A673 (cell line): Measurements from ENCODE around the gene SLC44A1. TPM values are rescaled to one million over a fixed set of nuclear protein-coding genes. Genes with fewer than 3 reads are reported as not detected.

Source experiments
- BruUV-seq: library from RNA; stranded (reverse); fragments of 400-500 nt; replicated peaks from 2 replicates; lab custom pipeline; 2021; lab: Mats Ljungman, UMichigan
- CTCF ChIA-PET: fragments of 300-600 bp; sonication (Branson Sonifier 250); formaldehyde crosslinking; loops from one replicate; lab custom pipeline; 2022; ENCODE audit warnings: antibody characterized with exemption; lab: Charles Lee
- POLR2A ChIA-PET: fragments of 300-600 bp; sonication (Branson Sonifier 250); formaldehyde crosslinking; loops from one replicate; lab custom pipeline; 2022; ENCODE audit warnings: antibody characterized with exemption; ENCODE audit not compliant: low non-redundant PET; lab: Charles Lee
- DNase-seq: peaks from one replicate; pipeline ENCODE4 v3.0.0-alpha.2; 2015; ENCODE audit warnings: low spot score
- H3K27ac ChIP-seq: fragments of 200-600 bp; sonication (generic); 2 replicates; pipeline ENCODE4 v1.5.1; 2016; ENCODE audit warnings: mixed run types, low read depth, mild to moderate bottlenecking, mixed read lengths, antibody characterized with exemption, low read length; ENCODE audit not compliant: poor library complexity, severe bottlenecking
- H3K27me3 ChIP-seq: fragments of 200-600 bp; sonication (generic); replicated peaks from 2 replicates; pipeline ENCODE4 v1.6.1; 2017; ENCODE audit warnings: mixed run types, low read depth, mild to moderate bottlenecking, mixed read lengths, antibody characterized with exemption, low read length; ENCODE audit not compliant: insufficient read depth, poor library complexity
- H3K36me3 ChIP-seq: fragments of 200-600 bp; sonication (generic); 2 replicates; pipeline ENCODE4 v1.6.1; 2016; ENCODE audit warnings: mixed run types, mild to moderate bottlenecking, mixed read lengths, antibody characterized with exemption, low read length; ENCODE audit not compliant: insufficient read depth, poor library complexity, severe bottlenecking
- H3K4me1 ChIP-seq: fragments of 200-600 bp; sonication (generic); 2 replicates; pipeline ENCODE4 v1.6.1; 2017; ENCODE audit warnings: mixed run types, mild to moderate bottlenecking, mixed read lengths, antibody characterized with exemption, low read length; ENCODE audit not compliant: insufficient read depth, poor library complexity, severe bottlenecking
- H3K4me3 ChIP-seq: fragments of 200-600 bp; sonication (generic); 2 replicates; pipeline ENCODE4 v1.5.1; 2016; ENCODE audit warnings: low read depth, mixed run types, mild to moderate bottlenecking, mixed read lengths, low read length; ENCODE audit not compliant: poor library complexity, severe bottlenecking
- H3K9me3 ChIP-seq: fragments of 200-600 bp; sonication (generic); 2 replicates; pipeline ENCODE4 v1.6.1; 2016; ENCODE audit warnings: mixed run types, low read depth, mild to moderate bottlenecking, mixed read lengths, antibody characterized with exemption, low read length; ENCODE audit not compliant: poor library complexity, severe bottlenecking
- CTCF ChIP-seq: fragments of 300-800, 200-600 bp; sonication (generic); conservative IDR thresholded peaks from 2 replicates; pipeline ENCODE4 v1.5.1; 2017; ENCODE audit warnings: low read depth, mild to moderate bottlenecking, antibody characterized with exemption, low read length, moderate library complexity, mixed read lengths
- EZH2 ChIP-seq: fragments of 200-600 bp; sonication (generic); IDR thresholded peaks from 2 replicates; pipeline ENCODE4 v1.6.1; 2017; ENCODE audit warnings: borderline replicate concordance, low read depth, mild to moderate bottlenecking, mixed read lengths, antibody characterized with exemption, low read length; ENCODE audit not compliant: poor library complexity, severe bottlenecking
- intact Hi-C: fragments of 100-400 bp; cut with micrococcal nuclease; formaldehyde crosslinking; loops from one replicate; pipeline ENCODE4 v1.10.0; 2022; ENCODE audit not compliant: unreplicated experiment
- total RNA-seq: library from RNA; stranded (reverse); gene quantifications from 2 replicates; pipeline ENCODE4 v1.2.3, GENCODE V29; 2021

The SLC44A1 gene
- total RNA-seq, 1 experiment from 2014 or later, result 11.9 TPM

- no peaks in the 10 kb centered on the region for H3K4me1 ChIP-seq
- ChIA-PET CTCF (no interaction called here), POLR2A (no interaction called here)
- TF ChIP-seq EZH2 (no peak), CTCF (no peak)
- H3K9me3 ChIP-seq, result no peaks in the 10 kb centered on the region
- no TSS peak for BruUV-seq
- DNase-seq, result no peak
- H3K4me3 ChIP-seq, result no peak overlapping the region
- H3K27ac ChIP-seq, result no peak overlapping the region
- H3K27me3 ChIP-seq, result no peaks in the 10 kb centered on the region
- intact Hi-C loops, result no loop called here
- H3K36me3 ChIP-seq, result no peaks in the 10 kb centered on the region
Observed at GRCh38 chr9:105275111-105275510, 30.7 kb downstream of the SLC44A1 start.

DNA sequence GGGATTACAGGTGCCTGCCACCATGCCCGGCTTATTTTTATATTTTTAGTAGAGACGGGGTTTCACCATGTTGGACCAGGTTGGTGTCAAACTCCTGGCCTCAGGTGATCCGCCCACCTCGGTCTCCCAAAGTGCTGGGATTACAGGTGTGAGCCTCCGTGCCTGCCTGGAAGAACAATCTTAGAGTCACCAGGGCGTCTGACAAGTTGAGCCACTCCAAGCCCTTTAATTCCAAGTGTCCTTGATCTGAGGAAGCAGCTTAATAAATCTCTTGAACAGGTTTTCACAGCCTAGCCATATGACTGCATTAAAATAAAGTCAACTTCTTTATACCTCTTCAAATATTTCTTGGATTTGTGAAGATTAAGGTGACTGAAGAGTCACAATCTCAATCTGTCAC is 31.5 kb downstream of the SLC44A1 start:
- H3K4me1 ChIP-seq, result no peaks in the 10 kb centered on the region
- no TSS peak for BruUV-seq
- H3K4me3 ChIP-seq, result no peak overlapping the region
- TF ChIP-seq EZH2 (no peak), CTCF (no peak)
- ChIA-PET POLR2A (no interaction called here), CTCF (no interaction called here)
- no peaks in the 10 kb centered on the region for H3K27me3 ChIP-seq
- no peaks in the 10 kb centered on the region for H3K36me3 ChIP-seq
- DNase-seq, result no peak
- H3K9me3 ChIP-seq, result no peaks in the 10 kb centered on the region
- intact Hi-C loops, result no loop called here
- no peak overlapping the region for H3K27ac ChIP-seq

DNA sequence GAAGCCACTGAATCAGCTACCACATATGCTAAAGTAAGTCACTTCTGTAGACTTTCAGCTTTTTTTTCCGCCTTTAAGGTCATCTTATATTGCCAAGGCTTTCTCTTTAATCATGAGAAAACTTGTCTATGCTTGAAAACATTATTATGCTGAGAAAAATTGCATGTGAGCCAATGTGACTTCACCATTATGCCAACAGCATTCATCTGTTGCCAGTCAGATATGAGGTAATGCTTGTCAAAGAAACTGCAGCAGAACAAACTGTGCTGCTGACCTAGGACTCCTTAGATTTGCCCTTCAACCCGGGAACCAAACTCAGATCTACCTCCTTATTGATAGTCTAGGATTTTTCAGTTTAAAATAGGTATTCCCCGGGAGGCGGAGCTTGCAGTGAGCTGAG is 34.3 kb downstream of the SLC44A1 start:
- no peaks in the 10 kb centered on the region for H3K27me3 ChIP-seq
- no peak overlapping the region for H3K4me3 ChIP-seq
- H3K27ac ChIP-seq, result no peak overlapping the region
- CTCF ChIA-PET, result no interaction called here
- H3K4me1 ChIP-seq, result no peaks in the 10 kb centered on the region
- no TSS peak for BruUV-seq
- no peaks in the 10 kb centered on the region for H3K9me3 ChIP-seq
- H3K36me3 ChIP-seq, result no peaks in the 10 kb centered on the region
- no peak for DNase-seq
- POLR2A ChIA-PET, result interaction anchor here (0.6 kb wide), 1 partner anchor 10 kb away, joined by 4 read pairs; no protein-coding TSS in a partner anchor
- intact Hi-C loops, result no loop called here
- TF ChIP-seq EZH2, result no peak
- no peak for TF ChIP-seq CTCF
